Endothelial cell of umbilical vein (primary cell): ENCODE measurements around the gene HRH2. TPM values are rescaled to one million over a fixed set of nuclear protein-coding genes. Genes with fewer than 3 reads are reported as not detected.

Source experiments
- BruUV-seq: library from RNA; stranded (reverse); fragments of 400-500 nt; replicated peaks from 2 replicates; lab custom pipeline; 2021; lab: Mats Ljungman, UMichigan
- CTCF ChIA-PET: fragments of 300-600, 350-600 bp; sonication (Branson Sonifier 250); formaldehyde crosslinking; loops from one replicate; lab custom pipeline; 2021; ENCODE audit warnings: antibody characterized with exemption, inconsistent platforms; lab: Charles Lee
- POLR2A ChIA-PET: fragments of 300-600, 350-600 bp; sonication (Branson Sonifier 250); formaldehyde crosslinking; loops from one replicate; lab custom pipeline; 2021; ENCODE audit warnings: antibody characterized with exemption, inconsistent platforms; lab: Charles Lee
- DNase-seq: peaks from one replicate; pipeline ENCODE4 v3.0.0-alpha.2; 2011; ENCODE audit warnings: low read depth, low spot score
- FAIRE-seq: peaks from 2 replicates; lab custom pipeline; 2011; peaks lifted over from hg19 to GRCh38; lab: Jason Lieb, UNC
- H2AFZ ChIP-seq: 2 replicates; pipeline ENCODE4 v1.6.0; 2012; ENCODE audit warnings: low read depth, low read length, control low read depth, inconsistent platforms
- H3K27ac ChIP-seq: 2 replicates; pipeline ENCODE4 v1.5.1; 2011; ENCODE audit warnings: low read depth, mild to moderate bottlenecking, control low read depth, low read length, moderate library complexity; ENCODE audit not compliant: insufficient read depth
- H3K27me3 ChIP-seq, 2 experiments: 2 replicates each; pipeline versions ENCODE4 v1.6.0 to v1.6.1; 2011; ENCODE audit warnings: low read length in 2 of 2, mixed read lengths in 1 of 2; ENCODE audit not compliant: control insufficient read depth in 2 of 2, insufficient read depth in 2 of 2
- H3K36me3 ChIP-seq, 2 experiments: 2 replicates in 1 of 2; 3 replicates in 1 of 2; pipeline ENCODE4 v1.5.1; 2011; ENCODE audit warnings: low read length in 2 of 2, mild to moderate bottlenecking in 1 of 2, moderate library complexity in 1 of 2; ENCODE audit not compliant: control insufficient read depth in 2 of 2, insufficient read depth in 2 of 2; ENCODE audit errors: extremely low read depth in 1 of 2
- H3K4me1 ChIP-seq: 3 replicates; pipeline ENCODE4 v1.5.1; 2011; ENCODE audit warnings: mild to moderate bottlenecking, low read length; ENCODE audit not compliant: control insufficient read depth, insufficient read depth; ENCODE audit errors: extremely low read depth
- H3K4me2 ChIP-seq: 2 replicates; pipeline ENCODE4 v1.6.1; 2011; ENCODE audit warnings: low read length, control low read depth, mixed read lengths; ENCODE audit not compliant: insufficient read depth
- H3K4me3 ChIP-seq, 3 experiments: fragments of 200-600 bp in 1 of 3; sonication (generic), shearing (Covaris generic) in 1 of 3; replicated peaks in 1 of 3; 2 replicates each; pipeline ENCODE4 v1.5.1; 2011 to 2016; ENCODE audit warnings: control low read depth in 3 of 3, low read length in 3 of 3, mild to moderate bottlenecking in 2 of 3, inconsistent platforms in 1 of 3, low read depth in 1 of 3, moderate library complexity in 1 of 3; ENCODE audit not compliant: insufficient read depth in 1 of 3
- H3K79me2 ChIP-seq: 2 replicates; pipeline ENCODE4 v1.6.0; 2012; ENCODE audit warnings: low read length, inconsistent platforms; ENCODE audit not compliant: control insufficient read depth, insufficient read depth
- H3K9ac ChIP-seq: replicated peaks from 2 replicates; pipeline ENCODE3; 2011; ENCODE audit warnings: low read length, control low read depth; ENCODE audit not compliant: insufficient read depth; ENCODE audit errors: extremely low read depth
- H3K9me1 ChIP-seq: replicated peaks from 3 replicates; pipeline ENCODE4 v1.6.0; 2011; ENCODE audit warnings: mild to moderate bottlenecking, low read length; ENCODE audit not compliant: control insufficient read depth, insufficient read depth; ENCODE audit errors: extremely low read depth
- H3K9me3 ChIP-seq: replicated peaks from 2 replicates; pipeline ENCODE4 v1.5.1; 2012; ENCODE audit warnings: low read length, inconsistent platforms; ENCODE audit not compliant: control insufficient read depth, insufficient read depth
- H4K20me1 ChIP-seq: replicated peaks from 2 replicates; pipeline ENCODE3; 2011; ENCODE audit warnings: mild to moderate bottlenecking, low read length; ENCODE audit not compliant: control insufficient read depth, insufficient read depth; ENCODE audit errors: extremely low read depth
- EZH2 ChIP-seq: IDR thresholded peaks from 2 replicates; pipeline ENCODE4 v1.6.1; 2012; ENCODE audit warnings: borderline replicate concordance, low read depth, mild to moderate bottlenecking, moderate library complexity, low read length, inconsistent platforms; ENCODE audit not compliant: severe bottlenecking
- FOS ChIP-seq: IDR thresholded peaks from 2 replicates; pipeline ENCODE4 v1.6.1; 2011; ENCODE audit warnings: mild to moderate bottlenecking, low read length, moderate library complexity, borderline replicate concordance; ENCODE audit not compliant: insufficient read depth
- GATA2 ChIP-seq: IDR thresholded peaks from 2 replicates; pipeline ENCODE4 v1.7.0; 2011; ENCODE audit warnings: low read depth, mild to moderate bottlenecking, moderate library complexity, mixed read lengths, low read length; ENCODE audit not compliant: insufficient read length, insufficient read depth
- MAX ChIP-seq: IDR thresholded peaks from 2 replicates; pipeline ENCODE4 v1.6.1; 2011; ENCODE audit not compliant: insufficient read depth, insufficient read length
- POLR2AphosphoS5 ChIP-seq: IDR thresholded peaks from 2 replicates; pipeline ENCODE4 v1.6.1; 2012; ENCODE audit warnings: low read depth, mild to moderate bottlenecking, control low read depth, low read length, moderate library complexity; ENCODE audit not compliant: insufficient read depth
- dilution Hi-C: fragments of 300-500 bp; cut with MboI; formaldehyde crosslinking; loops from one replicate; pipeline ENCODE4 v1.15.0; 2019; ENCODE audit warnings: low sequenced_read_pairs; ENCODE audit not compliant: extremely low pct_ligation_motif_present
- intact Hi-C: fragments of 100-400 bp; cut with micrococcal nuclease; formaldehyde crosslinking; loops from one replicate; pipeline ENCODE4 v1.10.0; 2022
- polyA plus RNA-seq, 4 experiments: library from polyadenylated mRNA; depleted of rRNA in 3 of 4; stranded (reverse) in 3 of 4; unstranded in 1 of 4; fragments of >200 nt; gene quantifications; 2 replicates each; pipeline versions ENCODE4 v1.2.1 to v1.2.3, GENCODE V29; 2011 to 2012; ENCODE audit warnings: missing spikeins in 1 of 4
- total RNA-seq: library from RNA; stranded (reverse); gene quantifications from 2 replicates; pipeline ENCODE4 v1.2.3, GENCODE V29; 2021

HRH2 gene
- total and polyA plus RNA-seq, 2 donors (not counting 3 experiments of a cell fraction or from before 2014, with no cell fraction given): not detected

GRCh38 chr5:175694371-175695160 is 36.7 kb downstream of the HRH2 start:
- DNase-seq (no peak), FAIRE-seq (no peak)
- ChIA-PET POLR2A (no interaction called here), CTCF (no interaction called here)
- Histone ChIP-seq H2AFZ (no peak overlapping the region), H3K9ac (no peak overlapping the region), H3K4me3 (no peak overlapping the region), H3K4me1 (no peaks in the 10 kb centered on the region), H3K9me3 (peaks cover 2% of the 10 kb centered on the region), H3K9me1 (no peaks in the 10 kb centered on the region), H3K4me2 (no peak overlapping the region), H3K79me2 (no peaks in the 10 kb centered on the region), H3K27me3 (no peaks in the 10 kb centered on the region), H3K36me3 (no peaks in the 10 kb centered on the region), H3K27ac (no peak overlapping the region), H4K20me1 (no peaks in the 10 kb centered on the region)
- TF ChIP-seq POLR2AphosphoS5: no peak
- no peak for TF ChIP-seq FOS
- TF ChIP-seq GATA2: no peak
- intact Hi-C loops (loop anchor here (2.0 kb wide), 1 partner anchor 20 kb away; no protein-coding TSS in a partner anchor), dilution Hi-C loops (no loop called here)
- BruUV-seq: no TSS peak

GRCh38 chr5:175695161-175696126 is 37.6 kb downstream of the HRH2 start:
- TF ChIP-seq GATA2 (no peak), EZH2 (no peak), MAX (no peak), POLR2AphosphoS5 (no peak), FOS (no peak)
- H4K20me1 ChIP-seq: no peaks in the 10 kb centered on the region

More at GRCh38 chr5:175695161-175696126, 37.6 kb downstream of the HRH2 start:
- Histone ChIP-seq H3K4me2 (no peak overlapping the region), H3K9ac (no peak overlapping the region), H3K27ac (no peak overlapping the region), H3K79me2 (no peaks in the 10 kb centered on the region), H3K9me1 (no peaks in the 10 kb centered on the region), H3K27me3 (no peaks in the 10 kb centered on the region), H3K4me1 (no peaks in the 10 kb centered on the region), H3K36me3 (no peaks in the 10 kb centered on the region), H2AFZ (no peak overlapping the region), H3K4me3 (no peak overlapping the region), H3K9me3 (peaks cover 2% of the 10 kb centered on the region)
- dilution Hi-C loops: no loop called here
- intact Hi-C loops: loop anchor here (2.0 kb wide), 1 partner anchor 21 kb away; no protein-coding TSS in a partner anchor
- no peak for FAIRE-seq
- DNase-seq: no peak
- CTCF ChIA-PET: no interaction called here
- no TSS peak for BruUV-seq
- POLR2A ChIA-PET: no interaction called here
